GM23338 (cell line): ENCODE data around the gene ARMC7.

Source experiments
- CREB1 ChIP-seq: fragments of 250-450 bp; sonication (Bioruptor Pico); IDR thresholded peaks from 2 replicates; pipeline ENCODE4 v1.5.0; 2020; ENCODE audit warnings: low read depth, mild to moderate bottlenecking, moderate library complexity
- EZH2 ChIP-seq: fragments of 200-600 bp; sonication (generic); IDR thresholded peaks from one replicate; pipeline ENCODE4 v1.8.0; 2017; ENCODE audit warnings: antibody characterized with exemption, mild to moderate bottlenecking, low read depth; ENCODE audit not compliant: unreplicated experiment
- EZH2phosphoT487 ChIP-seq: fragments of 200-600 bp; sonication (generic); IDR thresholded peaks from one replicate; pipeline ENCODE4 v1.8.1; 2018; ENCODE audit warnings: antibody characterized with exemption; ENCODE audit not compliant: unreplicated experiment
- JUNB ChIP-seq: IDR thresholded peaks from one replicate; pipeline ENCODE4 v1.6.1; 2016; ENCODE audit warnings: antibody characterized with exemption; ENCODE audit not compliant: unreplicated experiment
- NANOG ChIP-seq: IDR thresholded peaks from 2 replicates; pipeline ENCODE4 v1.6.1; 2016; ENCODE audit warnings: antibody characterized with exemption, borderline replicate concordance
- POLR2AphosphoS5 ChIP-seq: IDR thresholded peaks from 2 replicates; pipeline ENCODE4 v1.6.1; 2016; ENCODE audit warnings: antibody characterized with exemption, low read depth
- ZNF114 ChIP-seq: fragments of 250-450 bp; sonication (Bioruptor Pico); IDR thresholded peaks from 2 replicates; pipeline ENCODE4 v1.5.0; 2020; ENCODE audit warnings: mild to moderate bottlenecking, moderate library complexity
- ZNF331 ChIP-seq: fragments of 250-450 bp; sonication (Bioruptor Pico); IDR thresholded peaks from 2 replicates; pipeline ENCODE4 v1.5.0; 2020; ENCODE audit warnings: low read depth, mild to moderate bottlenecking, moderate library complexity
- TF ChIP-seq, protein P1 (sequence below): IDR thresholded peaks from one replicate; pipeline ENCODE4 v1.6.1; 2018; ENCODE audit warnings: antibody characterized with exemption; ENCODE audit not compliant: unreplicated experiment
- TF ChIP-seq, protein P2 (sequence below), 2 experiments: fragments of 200-600 bp in 1 of 2; sonication (generic) in 1 of 2; conservative IDR thresholded peaks; 2 replicates each; pipeline versions ENCODE4 v1.5.1 to v1.6.1; 2016 to 2017; ENCODE audit warnings: antibody characterized with exemption in 2 of 2, low read depth in 2 of 2, mild to moderate bottlenecking in 2 of 2, moderate library complexity in 1 of 2

DNA sequence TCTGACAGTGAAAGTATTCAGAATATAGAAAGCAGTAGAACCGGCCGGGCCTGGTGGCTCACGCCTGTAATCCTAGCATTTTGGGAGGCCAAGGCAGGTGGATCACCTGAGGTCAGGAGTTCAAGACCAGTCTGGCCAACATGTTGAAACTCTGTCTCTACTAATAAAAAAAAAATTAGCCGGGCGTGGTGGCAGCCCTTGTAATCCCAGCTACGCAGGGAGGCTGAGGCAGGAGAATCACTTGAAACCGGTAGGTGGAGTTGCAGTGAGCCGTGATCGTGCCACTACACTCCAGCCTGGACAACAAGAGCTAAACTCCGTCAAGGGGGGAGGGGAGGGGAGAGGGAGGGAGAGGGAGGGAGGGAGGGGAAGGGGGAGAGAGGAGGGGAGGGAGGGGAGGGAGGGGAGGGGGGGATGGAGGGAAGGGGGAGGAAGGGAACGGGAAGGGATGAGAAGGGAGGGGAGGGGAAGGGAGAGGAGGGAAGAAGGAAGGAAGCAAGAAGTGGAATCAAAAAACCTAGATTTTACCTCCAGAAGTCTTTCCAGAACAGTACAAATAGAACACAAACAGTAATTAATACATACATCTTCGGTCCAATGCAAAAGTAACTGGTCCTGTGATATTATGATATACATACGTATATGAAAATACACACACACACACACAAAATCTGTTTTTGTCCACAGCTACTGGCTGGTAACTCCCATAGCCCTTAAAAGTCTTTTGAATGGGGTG is 32.6 kb downstream of the ARMC7 start:
- TF ChIP-seq POLR2AphosphoS5 (no peak), JUNB (no peak), ZNF331 (CRISPR knock-in tag) (no peak), EZH2phosphoT487 (no peak), EZH2 (no peak), ZNF114 (CRISPR knock-in tag) (no peak), CREB1 (no peak), NANOG (no peak)
- TF ChIP-seq, protein P1, sequence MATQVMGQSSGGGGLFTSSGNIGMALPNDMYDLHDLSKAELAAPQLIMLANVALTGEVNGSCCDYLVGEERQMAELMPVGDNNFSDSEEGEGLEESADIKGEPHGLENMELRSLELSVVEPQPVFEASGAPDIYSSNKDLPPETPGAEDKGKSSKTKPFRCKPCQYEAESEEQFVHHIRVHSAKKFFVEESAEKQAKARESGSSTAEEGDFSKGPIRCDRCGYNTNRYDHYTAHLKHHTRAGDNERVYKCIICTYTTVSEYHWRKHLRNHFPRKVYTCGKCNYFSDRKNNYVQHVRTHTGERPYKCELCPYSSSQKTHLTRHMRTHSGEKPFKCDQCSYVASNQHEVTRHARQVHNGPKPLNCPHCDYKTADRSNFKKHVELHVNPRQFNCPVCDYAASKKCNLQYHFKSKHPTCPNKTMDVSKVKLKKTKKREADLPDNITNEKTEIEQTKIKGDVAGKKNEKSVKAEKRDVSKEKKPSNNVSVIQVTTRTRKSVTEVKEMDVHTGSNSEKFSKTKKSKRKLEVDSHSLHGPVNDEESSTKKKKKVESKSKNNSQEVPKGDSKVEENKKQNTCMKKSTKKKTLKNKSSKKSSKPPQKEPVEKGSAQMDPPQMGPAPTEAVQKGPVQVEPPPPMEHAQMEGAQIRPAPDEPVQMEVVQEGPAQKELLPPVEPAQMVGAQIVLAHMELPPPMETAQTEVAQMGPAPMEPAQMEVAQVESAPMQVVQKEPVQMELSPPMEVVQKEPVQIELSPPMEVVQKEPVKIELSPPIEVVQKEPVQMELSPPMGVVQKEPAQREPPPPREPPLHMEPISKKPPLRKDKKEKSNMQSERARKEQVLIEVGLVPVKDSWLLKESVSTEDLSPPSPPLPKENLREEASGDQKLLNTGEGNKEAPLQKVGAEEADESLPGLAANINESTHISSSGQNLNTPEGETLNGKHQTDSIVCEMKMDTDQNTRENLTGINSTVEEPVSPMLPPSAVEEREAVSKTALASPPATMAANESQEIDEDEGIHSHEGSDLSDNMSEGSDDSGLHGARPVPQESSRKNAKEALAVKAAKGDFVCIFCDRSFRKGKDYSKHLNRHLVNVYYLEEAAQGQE, result no peak
- TF ChIP-seq, protein P2, sequence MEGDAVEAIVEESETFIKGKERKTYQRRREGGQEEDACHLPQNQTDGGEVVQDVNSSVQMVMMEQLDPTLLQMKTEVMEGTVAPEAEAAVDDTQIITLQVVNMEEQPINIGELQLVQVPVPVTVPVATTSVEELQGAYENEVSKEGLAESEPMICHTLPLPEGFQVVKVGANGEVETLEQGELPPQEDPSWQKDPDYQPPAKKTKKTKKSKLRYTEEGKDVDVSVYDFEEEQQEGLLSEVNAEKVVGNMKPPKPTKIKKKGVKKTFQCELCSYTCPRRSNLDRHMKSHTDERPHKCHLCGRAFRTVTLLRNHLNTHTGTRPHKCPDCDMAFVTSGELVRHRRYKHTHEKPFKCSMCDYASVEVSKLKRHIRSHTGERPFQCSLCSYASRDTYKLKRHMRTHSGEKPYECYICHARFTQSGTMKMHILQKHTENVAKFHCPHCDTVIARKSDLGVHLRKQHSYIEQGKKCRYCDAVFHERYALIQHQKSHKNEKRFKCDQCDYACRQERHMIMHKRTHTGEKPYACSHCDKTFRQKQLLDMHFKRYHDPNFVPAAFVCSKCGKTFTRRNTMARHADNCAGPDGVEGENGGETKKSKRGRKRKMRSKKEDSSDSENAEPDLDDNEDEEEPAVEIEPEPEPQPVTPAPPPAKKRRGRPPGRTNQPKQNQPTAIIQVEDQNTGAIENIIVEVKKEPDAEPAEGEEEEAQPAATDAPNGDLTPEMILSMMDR (conservative IDR thresholded peaks at IDR 0.05; ENCODE audit: low read depth in 2 of 2), result no peak
